GM21825 (cell line): ENCODE data around the gene SYT9.
"Not testable (repeated sequence)": the region's sequence is repeated elsewhere in the genome, so short reads cannot be mapped to it uniquely, and the experiment has no call there.

Experiments used
- ATAC-seq: cut with Tn5 transposase; IDR thresholded peaks from one replicate; pipeline ENCODE4 v1.9.1; 2021; ENCODE audit warnings: mild to moderate bottlenecking, moderate library complexity; ENCODE audit not compliant: unreplicated experiment

SYT9 gene

DNA sequence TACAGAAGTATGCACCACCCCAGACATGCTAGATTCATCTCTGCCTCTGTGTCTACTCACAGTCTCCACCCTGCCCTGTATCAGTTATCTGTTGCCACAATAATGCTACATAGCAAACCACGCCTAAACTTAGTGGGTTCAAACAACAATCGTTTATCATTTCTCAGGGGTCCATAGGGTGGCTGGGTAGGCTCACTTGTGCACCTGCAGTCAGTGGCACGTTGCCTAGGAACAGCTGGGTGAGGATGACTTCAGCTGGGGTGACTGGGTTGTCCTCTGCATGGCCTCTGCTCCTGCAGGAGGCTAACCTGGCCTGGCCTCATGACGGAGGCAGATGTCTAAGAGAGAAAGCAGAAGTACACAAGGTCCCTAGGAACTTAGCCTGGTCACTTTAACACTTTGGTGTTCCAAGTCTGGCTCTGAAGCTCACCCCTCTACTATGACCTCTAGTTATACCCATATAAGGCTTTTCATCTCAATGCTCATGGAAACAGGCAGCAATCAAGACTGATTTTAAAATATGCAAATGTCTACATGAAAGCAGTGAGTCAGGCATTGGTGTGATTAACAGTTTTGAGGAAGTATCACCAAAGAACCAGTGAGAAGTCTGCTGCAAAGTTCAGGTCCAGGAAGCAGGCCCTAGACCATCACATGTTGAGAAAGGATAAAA, 244.3 kb downstream of the SYT9 start:
- ATAC-seq: peak; percentile 87

- no peak for ATAC-seq
Observed at GRCh38 chr11:7498193-7498592, 246.5 kb downstream of the SYT9 start.

DNA sequence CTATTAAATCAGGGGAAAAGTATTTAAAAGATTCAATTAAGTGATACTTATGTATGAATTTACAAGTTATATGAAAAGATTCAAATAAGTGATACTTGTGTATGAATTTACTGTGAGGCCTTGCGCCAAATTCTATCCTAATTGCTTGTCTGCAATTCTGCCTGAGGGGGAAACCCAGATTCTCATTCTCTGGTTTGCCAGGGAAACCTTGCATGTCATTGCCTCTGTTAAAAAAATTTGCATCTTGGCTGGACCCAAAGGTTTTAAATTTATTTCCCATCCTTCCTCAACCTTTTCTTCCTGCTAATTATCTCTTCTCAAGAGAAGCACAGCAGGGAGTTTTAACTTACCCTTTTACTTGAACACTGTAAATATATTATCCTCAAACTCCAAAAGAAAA, 247.4 kb downstream of the SYT9 start:
- no peak for ATAC-seq

DNA sequence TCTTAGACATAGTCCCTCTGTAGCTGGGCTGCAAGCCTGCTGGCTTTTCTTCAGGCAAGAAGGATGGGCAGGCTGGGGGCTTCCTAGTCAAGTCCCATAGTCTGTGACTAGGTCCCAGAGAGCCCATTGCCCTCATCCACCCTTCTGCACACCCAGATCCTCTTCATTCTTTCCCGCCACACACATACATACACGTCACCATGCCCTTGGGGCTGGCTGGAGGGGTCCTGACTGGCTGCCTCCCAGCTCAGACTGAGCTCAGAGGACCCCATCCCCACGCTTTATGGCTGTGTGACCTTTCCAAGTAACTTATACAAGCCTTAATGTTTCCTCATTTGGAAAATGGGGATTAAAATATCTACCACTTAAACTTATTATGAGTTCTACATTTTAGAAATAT, 248.5 kb downstream of the SYT9 start:
- ATAC-seq: no peak

GRCh38 chr11:7501251-7501650, 249.5 kb downstream of the SYT9 start:
- ATAC-seq: no peak

DNA sequence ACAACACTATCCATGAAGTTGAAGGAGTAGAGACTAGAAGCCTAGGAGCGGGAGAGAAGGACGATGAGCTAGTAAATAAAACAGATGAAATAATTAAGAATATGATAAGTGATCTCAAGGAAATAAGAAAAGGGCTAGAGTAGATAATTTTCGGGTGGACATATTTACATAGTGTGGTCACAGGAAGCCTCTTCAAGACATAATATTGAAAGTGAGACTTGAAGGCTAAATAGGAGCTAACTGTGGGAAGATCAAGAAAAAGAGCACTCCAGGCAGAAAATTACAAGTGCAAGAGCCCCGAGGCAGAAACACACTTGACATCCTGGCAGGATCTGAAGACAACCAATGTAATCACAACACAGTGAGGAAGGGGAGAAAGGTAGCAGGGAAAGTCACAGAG, 250.2 kb downstream of the SYT9 start:
- ATAC-seq: no peak

- no peak for ATAC-seq
Observed at GRCh38 chr11:7506243-7506642, 254.5 kb downstream of the SYT9 start.

GRCh38 chr11:7508087-7508486, 256.4 kb downstream of the SYT9 start:
- no peak for ATAC-seq

DNA sequence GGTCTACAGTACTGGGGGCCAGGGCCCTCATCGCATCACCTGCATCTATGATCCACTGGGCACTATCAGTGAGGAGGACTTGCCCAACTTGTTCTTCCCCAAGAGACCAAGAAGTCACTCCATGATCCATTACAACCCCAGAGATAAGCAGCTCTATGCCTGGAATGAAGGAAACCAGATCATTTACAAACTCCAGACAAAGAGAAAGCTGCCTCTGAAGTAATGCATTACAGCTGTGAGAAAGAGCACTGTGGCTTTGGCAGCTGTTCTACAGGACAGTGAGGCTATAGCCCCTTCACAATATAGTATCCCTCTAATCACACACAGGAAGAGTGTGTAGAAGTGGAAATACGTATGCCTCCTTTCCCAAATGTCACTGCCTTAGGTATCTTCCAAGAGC, 258.3 kb downstream of the SYT9 start:
- no peak for ATAC-seq

DNA sequence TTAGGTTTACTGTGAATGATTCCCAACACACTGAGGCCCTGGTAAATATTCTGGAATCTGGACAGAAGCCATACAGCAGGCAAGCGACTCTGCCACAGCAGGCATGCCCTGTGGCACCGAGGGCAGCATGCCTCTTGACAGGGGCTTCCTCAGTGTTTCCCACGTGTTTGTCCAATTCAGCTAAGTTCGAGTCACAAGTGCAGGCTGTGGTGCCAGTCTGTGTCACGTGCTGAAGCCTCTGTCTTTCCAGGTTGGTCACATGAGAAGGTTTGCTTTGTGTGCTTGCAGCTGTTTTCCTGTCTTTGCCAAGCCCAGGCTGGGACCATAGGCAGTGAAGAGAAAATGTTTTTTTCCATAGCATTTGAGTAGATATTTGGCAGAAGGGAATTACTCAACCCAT, 259.7 kb downstream of the SYT9 start:
- ATAC-seq: no peak

DNA sequence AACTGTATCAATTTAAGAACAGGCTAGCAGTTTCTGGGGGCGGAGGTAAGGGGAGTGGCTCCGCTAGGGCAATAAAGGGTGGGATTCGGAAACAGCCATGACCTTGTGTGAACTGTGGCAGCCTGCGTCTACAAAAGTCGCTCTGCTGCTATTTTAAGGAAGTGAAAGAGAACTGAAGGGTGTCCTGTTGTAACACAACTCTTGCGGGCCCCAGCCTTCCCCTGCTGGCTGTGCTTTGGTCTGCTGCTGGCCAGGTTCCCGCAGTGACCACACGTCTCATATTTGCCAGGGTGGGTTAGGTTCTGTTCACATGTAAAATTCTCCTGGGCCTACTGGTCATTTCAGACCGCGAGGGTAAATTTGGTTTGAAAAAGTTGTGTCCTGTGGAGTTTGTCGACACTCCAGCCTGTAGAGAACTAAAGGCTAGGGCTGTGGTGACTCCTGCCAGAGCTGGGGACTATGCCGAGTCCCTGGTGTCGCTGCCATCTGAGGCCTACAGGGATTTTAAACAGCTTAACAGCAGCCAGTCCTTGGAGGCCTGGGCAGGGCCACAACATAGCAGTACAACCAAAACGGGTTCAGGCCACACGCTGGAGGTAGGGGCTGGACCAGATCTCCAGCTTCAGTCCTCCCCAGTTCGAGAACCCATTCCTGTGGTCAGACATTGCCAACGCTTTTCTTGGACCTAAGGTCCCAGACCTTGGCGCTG, 261.0 kb downstream of the SYT9 start:
- ATAC-seq: peak; percentile 66

- ATAC-seq: peak; percentile 65
Observed at GRCh38 chr11:7513234-7514098, 261.8 kb downstream of the SYT9 start, which contains the start of gene PPFIBP2. Gene PPFIBP2, plus strand, starts transcription at chr11:7513999. Its CDS starts 35,477 bp downstream, at chr11:7549476.

DNA sequence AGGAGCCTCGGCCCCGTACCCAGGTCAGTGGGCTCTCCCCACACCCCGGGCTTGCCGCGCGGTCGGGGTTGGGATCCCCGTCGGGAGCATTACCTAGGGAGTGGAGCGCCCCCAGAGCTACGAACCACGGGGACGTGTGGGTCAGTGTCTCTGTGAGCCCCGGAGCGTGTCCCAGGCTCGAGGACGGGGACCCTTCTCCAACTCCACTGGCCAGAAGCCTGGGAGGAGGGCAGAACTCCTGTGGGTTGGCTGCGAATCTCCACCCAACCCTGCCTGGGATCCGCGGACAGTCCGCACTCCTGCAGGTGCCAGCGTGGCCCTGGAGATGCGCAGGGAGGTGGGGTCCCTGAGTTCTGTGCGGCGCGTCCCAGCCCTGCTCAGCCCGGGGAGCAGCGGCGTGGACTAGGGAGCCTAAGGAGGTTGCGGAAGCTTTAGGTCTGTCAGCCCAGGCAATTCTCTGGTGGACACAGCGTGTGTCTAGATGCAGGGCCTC, 262.4 kb downstream of the SYT9 start:
- ATAC-seq: no peak

DNA sequence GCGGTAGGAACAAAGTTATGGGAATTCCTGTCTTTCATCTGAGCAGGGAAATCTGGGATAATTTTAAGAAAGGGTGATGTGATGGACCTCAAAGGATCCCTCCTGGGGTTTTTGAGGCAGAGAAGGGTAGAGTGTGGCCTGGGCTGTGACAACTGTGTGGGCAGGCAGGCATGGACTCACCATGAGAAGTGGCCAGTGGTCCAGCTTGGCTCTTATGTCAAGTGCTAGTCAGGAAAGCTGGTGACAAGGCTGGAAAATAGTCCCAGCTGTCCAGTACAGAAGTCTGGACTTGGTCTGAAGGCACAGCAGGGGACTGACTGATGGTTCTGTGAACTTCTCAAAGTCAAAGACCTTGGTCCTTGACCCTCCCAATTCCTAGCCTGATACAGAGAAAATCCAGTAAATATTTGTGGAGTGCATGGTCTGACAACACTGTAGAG, 263.8 kb downstream of the SYT9 start:
- no peak for ATAC-seq

GRCh38 chr11:7516475-7516874, 264.8 kb downstream of the SYT9 start:
- no peak for ATAC-seq

GRCh38 chr11:7517743-7518142, 266.0 kb downstream of the SYT9 start:
- ATAC-seq: not testable (repeated sequence)
